Measurements from ENCODE around the gene KRT32. TPM values are rescaled to one million over a fixed set of nuclear protein-coding genes. Genes with fewer than 3 reads are reported as not detected.

The KRT32 gene
- polyA plus RNA-seq, 1 donor (not counting 4 experiments of a cell fraction or from before 2014, with no cell fraction given), result not detected

- no peaks in the 10 kb centered on the region for H3K9me3 ChIP-seq (ENCODE audit: control insufficient read depth, low read depth, low read length)
- peak overlapping the region; percentile 74 for H2AFZ ChIP-seq (ENCODE audit: control insufficient read depth, low read length)
- DNase-seq (ENCODE audit: low read depth, low spot score) (no peak), FAIRE-seq (peak; percentile 94)
- TF ChIP-seq CTCF (optimal IDR thresholded peaks at IDR 0.05 in 1 of 3, IDR thresholded peaks at IDR 0.05 in 1 of 3, conservative IDR thresholded peaks at IDR 0.05 in 1 of 3; ENCODE audit: extremely low read depth in 1 of 3, insufficient read depth in 2 of 3, low read length in 3 of 3) (peak; percentile 92 to 98 (median 98)), EZH2 (IDR thresholded peaks at IDR 0.05; ENCODE audit: low read length) (no peak)
- peak overlapping the region; percentile 53 for H3K9ac ChIP-seq (ENCODE audit: control insufficient read depth, extremely low read depth, insufficient read depth, low read length)
- no peaks in the 10 kb centered on the region for H3K27me3 ChIP-seq (ENCODE audit: control insufficient read depth, extremely low read depth, insufficient read depth, low read length)
- dilution Hi-C loops (cut with MboI; ENCODE audit: extremely low pct_ligation_motif_present, low sequenced_read_pairs), result no loop called here
- peaks cover 42% of the 10 kb centered on the region for H3K4me1 ChIP-seq (ENCODE audit: control insufficient read depth, extremely low read depth, insufficient read depth, low read length)
- H4K20me1 ChIP-seq (ENCODE audit: control insufficient read depth, extremely low read depth, insufficient read depth, low read length), result no peaks in the 10 kb centered on the region
- no peaks in the 10 kb centered on the region for H3K36me3 ChIP-seq (ENCODE audit: control insufficient read depth in 2 of 2, extremely low read depth in 1 of 2, insufficient read depth in 2 of 2, low read length in 2 of 2)
- no peaks in the 10 kb centered on the region for H3K9me1 ChIP-seq (ENCODE audit: control insufficient read depth, extremely low read depth, insufficient read depth, low read length)
- no peaks in the 10 kb centered on the region for H3K79me2 ChIP-seq (ENCODE audit: control insufficient read depth, insufficient read depth, low read length)
- H3K27ac ChIP-seq (ENCODE audit: control insufficient read depth, insufficient read depth, low read length), result peak overlapping the region; percentile 62
- peak overlapping the region; percentile 66 for H3K4me2 ChIP-seq (ENCODE audit: control insufficient read depth, extremely low read depth, insufficient read depth, low read depth, low read length)
- H3K4me3 ChIP-seq (ENCODE audit: control insufficient read depth in 2 of 3, extremely low read depth in 1 of 3, insufficient read depth in 2 of 3, low read depth in 1 of 3, low read length in 3 of 3), result peak overlapping the region in 1 of 3 experiments; percentile 34
Observed at GRCh38 chr17:41496803-41497484, 29.8 kb upstream of the KRT32 start.

DNA sequence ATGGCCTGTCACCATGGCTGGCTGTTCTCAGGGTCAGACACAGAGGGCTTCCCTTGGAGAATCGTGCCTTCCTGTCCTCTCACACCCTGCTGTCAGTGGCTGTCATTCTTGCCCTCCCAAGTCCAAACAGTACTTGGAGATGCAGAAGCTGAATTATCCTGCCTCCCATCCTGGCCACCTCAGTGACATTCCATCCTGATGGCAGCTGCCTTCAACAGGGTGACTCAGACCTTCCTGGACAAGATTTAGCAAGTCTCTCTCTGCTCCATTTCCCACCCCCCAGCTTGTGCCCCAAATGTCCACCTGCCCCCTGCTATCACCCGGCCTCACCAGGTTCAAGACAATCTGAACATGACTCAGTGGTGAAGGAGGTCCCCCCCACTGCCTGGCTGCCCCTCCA lies 27.3 kb upstream of the KRT32 start:
- DNase-seq (ENCODE audit: low read depth, low spot score), result no peak
- no peak overlapping the region for H3K4me2 ChIP-seq (ENCODE audit: control insufficient read depth, extremely low read depth, insufficient read depth, low read depth, low read length)
- dilution Hi-C loops (cut with MboI; ENCODE audit: extremely low pct_ligation_motif_present, low sequenced_read_pairs), result no loop called here

More for the DNA sequence above, 27.3 kb upstream of the KRT32 start:
- FAIRE-seq, result no peak
- Histone ChIP-seq H3K4me1 (ENCODE audit: control insufficient read depth, extremely low read depth, insufficient read depth, low read length) (peaks cover 29% of the 10 kb centered on the region), H3K9me3 (ENCODE audit: control insufficient read depth, low read depth, low read length) (no peaks in the 10 kb centered on the region), H4K20me1 (ENCODE audit: control insufficient read depth, extremely low read depth, insufficient read depth, low read length) (no peaks in the 10 kb centered on the region), H3K27me3 (ENCODE audit: control insufficient read depth, extremely low read depth, insufficient read depth, low read length) (no peaks in the 10 kb centered on the region), H3K4me3 (ENCODE audit: control insufficient read depth in 2 of 3, extremely low read depth in 1 of 3, insufficient read depth in 2 of 3, low read depth in 1 of 3, low read length in 3 of 3) (no peak overlapping the region), H3K79me2 (ENCODE audit: control insufficient read depth, insufficient read depth, low read length) (no peaks in the 10 kb centered on the region), H3K36me3 (ENCODE audit: control insufficient read depth in 2 of 2, extremely low read depth in 1 of 2, insufficient read depth in 2 of 2, low read length in 2 of 2) (no peaks in the 10 kb centered on the region), H3K27ac (ENCODE audit: control insufficient read depth, insufficient read depth, low read length) (no peak overlapping the region), H2AFZ (ENCODE audit: control insufficient read depth, low read length) (no peak overlapping the region), H3K9ac (ENCODE audit: control insufficient read depth, extremely low read depth, insufficient read depth, low read length) (no peak overlapping the region), H3K9me1 (ENCODE audit: control insufficient read depth, extremely low read depth, insufficient read depth, low read length) (no peaks in the 10 kb centered on the region)
- TF ChIP-seq EZH2 (IDR thresholded peaks at IDR 0.05; ENCODE audit: low read length) (no peak), CTCF (optimal IDR thresholded peaks at IDR 0.05 in 1 of 3, IDR thresholded peaks at IDR 0.05 in 1 of 3, conservative IDR thresholded peaks at IDR 0.05 in 1 of 3; ENCODE audit: extremely low read depth in 1 of 3, insufficient read depth in 2 of 3, low read length in 3 of 3) (no peak)

Data from keratinocyte (primary cell).